Neural crest cell (in vitro differentiated cells): Measurements from ENCODE around the gene SLC41A1. TPM values are rescaled to one million over a fixed set of nuclear protein-coding genes. Genes with fewer than 3 reads are reported as not detected.

Experiments
- DNase-seq: peaks from one replicate; pipeline ENCODE4 v3.0.0; 2021; ENCODE audit warnings: low read depth, mixed read lengths, low spot score
- H3K27ac Mint-ChIP-seq: one replicate; pipeline ENCODE4 v1.8.0; 2021; ENCODE audit warnings: mild to moderate bottlenecking, mixed read lengths; ENCODE audit not compliant: unreplicated experiment
- H3K27me3 Mint-ChIP-seq: 2 replicates; pipeline ENCODE4 v1.8.0; 2021; ENCODE audit warnings: low read depth, mild to moderate bottlenecking, mixed read lengths
- H3K36me3 Mint-ChIP-seq: 2 replicates; pipeline ENCODE4 v1.8.0; 2021; ENCODE audit warnings: low read depth, mild to moderate bottlenecking, mixed read lengths
- H3K4me1 Mint-ChIP-seq: 2 replicates; pipeline ENCODE4 v1.8.0; 2021; ENCODE audit warnings: mixed read lengths
- H3K4me3 Mint-ChIP-seq: one replicate; pipeline ENCODE4 v1.8.0; 2021; ENCODE audit warnings: mild to moderate bottlenecking, mixed read lengths
- H3K9me3 Mint-ChIP-seq: 2 replicates; pipeline ENCODE4 v1.8.0; 2021; ENCODE audit warnings: mixed read lengths
- total RNA-seq: library from RNA; stranded (reverse); gene quantifications from 2 replicates; pipeline ENCODE4 v1.2.1, GENCODE V29; 2021
- TF ChIP-seq, protein P1 (sequence below): fragments of 200-600 bp; sonication (generic); conservative IDR thresholded peaks from 2 replicates; pipeline ENCODE4 v1.5.0; 2021; ENCODE audit warnings: antibody characterized with exemption, mild to moderate bottlenecking

The SLC41A1 gene
- total RNA-seq, 1 donor from 2014 or later, result 25.7 TPM

DNA sequence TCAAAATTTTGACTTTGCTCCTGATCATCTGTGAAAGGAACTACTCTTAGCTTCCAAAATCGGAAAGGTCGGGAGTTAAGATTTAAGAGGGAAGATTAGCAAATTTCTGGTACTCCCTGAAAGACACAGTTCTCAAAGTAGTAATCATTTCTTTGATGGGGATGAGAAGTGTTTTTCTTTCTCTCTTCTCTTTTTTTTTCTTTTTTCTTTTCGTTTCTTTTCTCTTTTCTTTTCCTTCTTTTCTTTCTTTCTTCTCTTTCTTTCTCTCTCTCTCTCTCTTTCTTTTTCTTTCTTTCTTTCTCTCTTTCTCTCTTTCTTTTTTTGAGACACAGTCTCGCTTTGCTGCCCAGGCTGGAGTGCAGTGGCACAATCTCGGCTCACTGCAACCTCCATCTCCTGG is 32.7 kb downstream of the SLC41A1 start:
- Mint-ChIP-seq H3K27ac (no peak overlapping the region), H3K9me3 (no peaks in the 10 kb centered on the region), H3K27me3 (peaks cover 25% of the 10 kb centered on the region), H3K4me3 (no peak overlapping the region), H3K4me1 (peaks cover 3% of the 10 kb centered on the region), H3K36me3 (no peaks in the 10 kb centered on the region)
- TF ChIP-seq, protein P1, sequence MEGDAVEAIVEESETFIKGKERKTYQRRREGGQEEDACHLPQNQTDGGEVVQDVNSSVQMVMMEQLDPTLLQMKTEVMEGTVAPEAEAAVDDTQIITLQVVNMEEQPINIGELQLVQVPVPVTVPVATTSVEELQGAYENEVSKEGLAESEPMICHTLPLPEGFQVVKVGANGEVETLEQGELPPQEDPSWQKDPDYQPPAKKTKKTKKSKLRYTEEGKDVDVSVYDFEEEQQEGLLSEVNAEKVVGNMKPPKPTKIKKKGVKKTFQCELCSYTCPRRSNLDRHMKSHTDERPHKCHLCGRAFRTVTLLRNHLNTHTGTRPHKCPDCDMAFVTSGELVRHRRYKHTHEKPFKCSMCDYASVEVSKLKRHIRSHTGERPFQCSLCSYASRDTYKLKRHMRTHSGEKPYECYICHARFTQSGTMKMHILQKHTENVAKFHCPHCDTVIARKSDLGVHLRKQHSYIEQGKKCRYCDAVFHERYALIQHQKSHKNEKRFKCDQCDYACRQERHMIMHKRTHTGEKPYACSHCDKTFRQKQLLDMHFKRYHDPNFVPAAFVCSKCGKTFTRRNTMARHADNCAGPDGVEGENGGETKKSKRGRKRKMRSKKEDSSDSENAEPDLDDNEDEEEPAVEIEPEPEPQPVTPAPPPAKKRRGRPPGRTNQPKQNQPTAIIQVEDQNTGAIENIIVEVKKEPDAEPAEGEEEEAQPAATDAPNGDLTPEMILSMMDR, result no peak
- no peak for DNase-seq

DNA sequence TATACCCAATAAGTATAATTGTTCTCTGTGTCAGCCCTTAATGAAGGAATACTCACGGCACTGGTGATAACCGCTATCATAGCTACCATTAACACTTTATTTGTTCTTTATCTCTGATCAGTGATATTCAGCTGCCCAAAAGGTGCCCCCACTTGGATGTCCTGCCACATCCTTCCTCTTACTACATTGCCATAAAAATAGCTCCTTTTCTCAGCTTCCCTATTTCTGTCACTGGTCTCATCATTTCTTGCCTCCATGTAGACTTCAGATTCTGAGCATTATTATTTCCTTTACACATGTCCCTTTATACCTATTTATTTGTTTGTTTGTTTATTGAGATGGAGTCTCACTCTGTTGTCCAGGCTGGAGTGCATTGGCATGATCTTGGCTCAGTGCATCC is 35.0 kb downstream of the SLC41A1 start:
- no peak overlapping the region for H3K4me3 Mint-ChIP-seq
- TF ChIP-seq, protein P1, result no peak
- H3K27ac Mint-ChIP-seq, result no peak overlapping the region
- peaks cover 48% of the 10 kb centered on the region for H3K27me3 Mint-ChIP-seq
- no peak for DNase-seq
- no peaks in the 10 kb centered on the region for H3K36me3 Mint-ChIP-seq
- H3K9me3 Mint-ChIP-seq, result no peaks in the 10 kb centered on the region
- H3K4me1 Mint-ChIP-seq, result peaks cover 14% of the 10 kb centered on the region

DNA sequence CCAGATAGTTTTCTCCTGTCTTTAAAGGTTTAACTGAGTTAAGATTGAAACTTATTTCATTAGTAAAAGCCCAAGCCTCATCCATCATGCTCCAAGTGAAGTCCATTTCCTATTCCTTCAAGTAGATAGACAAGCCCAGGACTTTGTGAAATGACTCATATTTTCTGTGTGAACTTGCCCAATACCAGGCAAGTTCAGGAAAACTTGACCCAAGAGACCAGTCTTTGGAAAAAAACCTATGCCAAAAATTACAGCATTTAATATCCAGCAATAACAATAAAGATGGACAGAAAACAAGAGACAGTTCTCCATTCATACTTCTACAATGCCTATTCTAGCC is 37.3 kb downstream of the SLC41A1 start:
- H3K4me3 Mint-ChIP-seq, result peak overlapping the region; percentile 95
- H3K27me3 Mint-ChIP-seq, result peaks cover 67% of the 10 kb centered on the region
- DNase-seq, result no peak
- TF ChIP-seq, protein P1, result no peak
- H3K27ac Mint-ChIP-seq, result no peak overlapping the region
- peaks cover under 1% of the 10 kb centered on the region for H3K36me3 Mint-ChIP-seq
- no peaks in the 10 kb centered on the region for H3K9me3 Mint-ChIP-seq
- H3K4me1 Mint-ChIP-seq, result peaks cover 14% of the 10 kb centered on the region

DNA sequence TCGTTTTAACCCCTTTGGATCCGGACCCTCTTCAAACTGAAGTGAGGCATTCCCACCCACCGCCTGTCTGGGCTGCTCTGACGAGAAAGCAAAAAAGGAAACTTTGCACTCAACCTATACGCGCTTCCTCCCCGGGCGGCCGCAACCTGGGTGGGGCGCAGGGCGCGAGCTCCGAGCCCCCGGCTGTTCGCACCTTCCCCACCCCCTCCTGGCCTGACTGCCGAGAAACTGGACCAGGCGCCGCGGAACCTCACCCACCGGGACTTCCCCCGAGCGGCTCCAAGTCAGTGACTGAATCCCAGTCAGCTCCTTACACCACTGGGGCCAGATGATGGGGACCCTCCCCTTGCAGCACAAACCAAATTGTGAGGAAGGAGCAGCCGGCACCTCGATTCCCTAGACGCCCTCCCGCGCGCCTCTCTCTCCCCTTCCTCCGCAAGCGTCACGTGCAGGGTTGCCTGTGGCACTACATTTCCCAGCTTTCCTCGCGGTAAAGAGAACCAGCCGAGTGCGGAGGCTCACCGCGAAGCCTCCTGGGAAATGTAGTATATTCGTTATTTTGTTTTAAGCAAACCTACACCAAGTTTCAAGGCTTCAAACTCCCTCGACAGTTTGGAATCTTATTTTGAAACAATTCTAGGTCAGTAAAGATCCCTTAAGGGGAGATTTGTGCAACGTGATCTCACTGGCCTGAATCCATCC is 37.8 kb downstream of the SLC41A1 start, which contains the start of gene RAB29:
Gene RAB29 (minus strand): TSS at position 468 of the 702 bp plus-strand sequence. CDS start 526 bp downstream, outside the sequence.
- Mint-ChIP-seq H3K36me3 (peaks cover 2% of the 10 kb centered on the region), H3K9me3 (no peaks in the 10 kb centered on the region), H3K27me3 (peaks cover 68% of the 10 kb centered on the region), H3K4me3 (peak within 1 kb of the TSS; percentile 95), H3K4me1 (peaks cover 14% of the 10 kb centered on the region), H3K27ac (no peak within 1 kb of the TSS)
- TF ChIP-seq, protein P1, result no peak
- DNase-seq, result peak; percentile 65

DNA sequence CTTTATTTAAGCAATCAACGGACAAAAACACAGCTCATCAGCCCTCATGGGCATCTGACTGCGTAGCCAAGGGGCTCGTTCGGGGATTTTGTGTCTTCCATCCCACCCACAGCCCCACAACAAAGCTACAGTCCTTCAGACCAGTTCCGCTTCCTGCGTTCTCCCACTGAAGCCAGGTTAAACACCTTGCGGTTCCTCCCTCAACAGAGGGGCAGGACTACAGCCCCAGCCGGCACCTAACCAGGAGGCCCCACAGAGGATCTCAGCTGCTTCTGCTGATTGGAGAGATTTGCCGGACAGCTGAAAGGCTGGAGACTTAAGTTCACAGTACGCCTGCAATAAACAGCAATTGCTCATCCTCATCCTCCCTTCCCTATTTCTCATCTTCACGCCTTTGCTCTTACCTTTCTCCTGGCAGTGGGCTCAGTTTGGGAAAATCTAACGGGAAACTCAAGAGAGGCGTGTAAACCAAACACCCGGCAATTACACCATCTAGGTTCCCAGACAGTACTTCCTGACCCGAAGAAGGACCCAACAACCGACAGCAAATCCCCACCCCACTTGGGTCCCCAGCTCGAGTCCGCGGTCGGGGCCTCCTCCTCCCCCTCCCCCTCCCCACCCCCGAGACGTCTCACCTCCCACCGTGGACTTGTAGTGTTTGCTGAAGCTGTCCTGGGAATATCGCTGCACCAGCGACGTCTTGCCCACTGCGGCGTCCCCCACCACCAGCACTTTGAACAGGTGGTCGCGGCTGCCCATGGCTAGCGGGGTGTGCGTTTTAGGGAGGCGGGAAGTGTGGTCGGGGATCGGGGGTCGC is 38.6 kb downstream of the SLC41A1 start:
- Mint-ChIP-seq H3K4me3 (peak overlapping the region; percentile 95), H3K4me1 (peaks cover 14% of the 10 kb centered on the region), H3K9me3 (no peaks in the 10 kb centered on the region), H3K27ac (no peak overlapping the region), H3K27me3 (peaks cover 68% of the 10 kb centered on the region), H3K36me3 (peaks cover 2% of the 10 kb centered on the region)
- no peak for DNase-seq
- TF ChIP-seq, protein P1, result no peak
